ENCODE data around the gene CABP4.

The CABP4 gene

DNA sequence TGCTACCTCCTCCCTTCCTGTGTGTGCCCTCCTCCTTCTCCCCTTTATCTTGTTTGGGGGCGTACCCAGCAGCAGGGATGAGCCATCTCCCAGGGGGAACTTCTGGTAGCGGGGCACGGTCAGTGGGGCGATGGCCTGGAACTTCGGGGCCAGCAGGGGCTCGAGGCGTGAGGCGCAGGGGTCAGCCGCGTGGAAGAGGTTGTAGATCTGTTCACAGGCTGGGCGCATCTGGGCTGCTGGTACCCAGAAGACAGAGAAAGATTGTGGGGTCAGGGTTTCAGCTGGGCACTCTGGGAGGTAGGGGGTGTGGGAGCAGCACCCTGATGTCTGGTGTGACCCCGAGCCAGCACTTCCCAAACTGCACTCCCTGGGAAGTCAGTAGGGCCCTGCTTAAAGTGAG, 41.0 kb downstream of the CABP4 start:
- no peak for DNase-seq (ENCODE audit: low read depth in 2 of 2)

DNA sequence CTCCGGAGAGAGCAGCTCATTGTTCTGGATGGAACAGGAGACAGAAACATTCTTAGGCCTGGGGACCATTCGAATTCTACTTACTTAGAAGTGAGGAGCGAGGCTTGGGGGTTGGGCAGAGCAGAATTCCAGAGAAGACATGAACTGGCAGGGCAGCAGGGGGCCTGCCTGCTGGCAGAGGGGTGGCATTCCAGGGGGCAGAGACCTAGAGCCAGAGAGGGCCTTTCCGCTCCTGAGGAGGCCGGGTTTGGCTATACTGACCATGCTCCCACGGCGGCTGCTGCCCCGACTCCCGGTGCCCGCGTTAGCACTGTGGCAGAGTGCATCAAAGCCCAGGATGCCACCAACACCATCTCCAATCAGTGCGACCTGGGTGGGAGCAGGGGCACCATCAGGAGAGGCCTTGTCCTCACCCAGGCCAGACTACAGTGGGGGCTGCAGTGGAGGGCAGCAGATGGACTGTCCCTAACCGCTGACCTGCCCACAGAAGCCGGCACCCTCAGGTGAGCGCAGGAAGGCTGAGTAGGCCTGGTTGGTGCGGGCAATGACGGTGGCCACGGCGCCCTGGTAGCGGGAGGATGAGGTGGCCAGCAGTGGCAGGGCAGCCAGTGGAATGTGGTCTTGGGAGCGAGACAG, 42.6 kb downstream of the CABP4 start:
- no peak for DNase-seq (ENCODE audit: low read depth in 2 of 2)

DNA sequence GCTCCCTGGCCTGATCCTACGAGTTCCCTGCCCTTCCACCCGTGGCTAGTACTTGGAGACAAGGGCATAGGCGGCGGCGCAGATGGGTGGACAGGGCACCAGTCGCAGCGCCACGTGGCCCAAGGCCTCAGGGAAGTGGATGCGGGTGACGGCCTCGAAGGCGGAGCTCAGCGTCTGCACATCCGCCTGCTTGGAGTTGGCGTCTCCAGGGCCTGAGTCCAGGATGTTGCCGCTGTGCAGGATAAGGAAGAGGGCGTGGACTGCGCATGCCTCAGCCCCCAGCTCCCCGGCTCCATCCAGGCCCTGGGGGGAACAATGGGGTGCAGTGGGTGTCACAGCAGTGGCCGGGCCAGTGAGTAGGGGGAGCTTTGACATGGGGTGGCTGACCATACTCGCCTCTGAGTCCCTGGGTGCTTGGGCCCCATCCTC, 43.4 kb downstream of the CABP4 start:
- DNase-seq (ENCODE audit: low read depth in 2 of 2): no peak

DNA sequence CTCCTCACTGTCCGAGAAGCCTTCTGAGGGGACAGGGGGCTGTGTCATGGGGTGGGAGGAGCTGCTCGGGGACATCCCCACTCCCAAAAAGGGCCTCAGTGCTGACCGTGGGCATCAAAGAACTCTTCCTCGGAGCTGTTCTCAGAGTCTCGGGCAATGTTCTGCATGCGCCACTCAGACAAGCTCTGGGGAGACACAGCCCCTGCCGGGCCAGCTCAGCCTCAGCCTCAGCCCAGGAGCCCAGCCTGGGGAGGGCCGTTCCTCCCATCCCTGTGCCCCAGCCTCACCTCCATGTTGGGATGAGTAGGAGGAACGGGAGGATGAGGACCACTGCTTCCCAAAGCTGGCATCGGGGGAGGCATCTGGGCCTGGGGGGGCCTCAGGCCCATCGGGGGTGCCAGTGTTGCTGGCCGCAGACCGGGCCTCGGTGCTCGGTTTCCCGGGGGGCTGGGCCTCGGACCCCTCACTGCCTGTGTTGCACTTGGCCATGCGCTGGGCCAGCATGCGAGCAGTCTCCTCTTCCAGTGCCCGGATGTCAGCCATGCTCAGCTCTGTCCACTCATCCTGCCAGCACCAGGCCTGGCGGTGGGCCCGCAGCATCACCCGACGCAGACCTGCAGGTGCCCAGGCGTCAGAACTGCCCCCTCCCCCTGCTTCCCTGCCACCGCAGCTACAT, 44.8 kb downstream of the CABP4 start:
- DNase-seq (ENCODE audit: low read depth in 2 of 2): no peak

DNA sequence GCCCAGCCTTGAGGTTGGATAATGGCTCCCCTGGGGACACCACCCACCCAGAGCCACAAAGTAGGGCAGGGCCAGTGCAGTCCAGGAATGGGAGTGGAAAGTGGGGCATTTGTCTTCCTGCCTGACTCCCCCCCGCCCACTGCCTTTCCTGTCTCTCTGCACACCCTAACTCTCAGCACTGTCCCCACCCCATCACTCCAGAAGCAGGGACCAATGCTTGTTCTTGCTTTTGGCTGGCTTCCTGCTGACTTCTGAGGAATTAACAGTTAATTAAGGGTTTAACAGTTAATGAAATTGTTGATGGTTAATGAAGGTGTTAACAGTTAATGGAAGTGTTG, 45.3 kb downstream of the CABP4 start:
- DNase-seq (ENCODE audit: low read depth in 2 of 2): no peak

DNA sequence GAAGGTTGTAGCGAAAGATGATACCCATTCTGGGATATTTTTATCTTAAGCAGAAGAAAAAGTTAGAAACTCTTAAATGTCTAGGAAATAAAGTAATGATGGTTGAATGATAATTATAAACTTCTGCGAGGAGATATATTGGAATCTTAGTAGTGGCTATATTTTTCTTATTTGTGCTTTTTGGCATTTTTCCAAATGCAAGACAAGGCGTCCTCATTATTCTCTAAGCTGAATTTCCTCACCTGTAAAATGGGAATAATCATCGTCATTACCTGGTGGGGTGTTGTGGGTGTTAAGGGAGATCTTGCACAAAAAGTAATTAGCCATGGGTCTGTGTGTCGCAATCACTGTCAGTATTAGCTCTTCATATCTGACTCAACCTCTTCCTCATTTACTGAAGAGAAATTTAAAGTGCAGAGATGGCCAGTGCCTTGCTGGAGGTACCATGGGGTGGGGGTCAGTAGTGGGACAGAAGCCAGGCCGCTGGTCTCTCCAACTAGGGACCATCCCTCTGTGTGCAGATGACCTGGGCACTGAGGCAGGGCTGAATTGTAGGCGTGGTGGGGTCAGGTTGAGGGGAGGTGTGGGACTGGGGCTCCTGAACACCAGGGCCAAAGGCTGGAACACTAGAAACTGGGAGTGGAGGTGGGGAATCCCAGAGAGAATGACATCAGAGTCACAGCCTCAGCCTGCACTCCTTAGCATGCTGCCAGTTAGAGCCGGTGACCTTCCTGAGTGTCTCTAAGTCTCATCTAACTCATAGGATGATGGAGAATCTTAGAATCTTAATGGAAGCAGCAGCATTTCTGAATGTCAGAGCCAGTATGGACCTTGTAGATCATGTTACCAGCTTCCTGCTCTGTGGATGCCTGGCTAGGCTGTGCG, 45.9 kb downstream of the CABP4 start:
- DNase-seq (ENCODE audit: low read depth in 2 of 2): no peak

DNA sequence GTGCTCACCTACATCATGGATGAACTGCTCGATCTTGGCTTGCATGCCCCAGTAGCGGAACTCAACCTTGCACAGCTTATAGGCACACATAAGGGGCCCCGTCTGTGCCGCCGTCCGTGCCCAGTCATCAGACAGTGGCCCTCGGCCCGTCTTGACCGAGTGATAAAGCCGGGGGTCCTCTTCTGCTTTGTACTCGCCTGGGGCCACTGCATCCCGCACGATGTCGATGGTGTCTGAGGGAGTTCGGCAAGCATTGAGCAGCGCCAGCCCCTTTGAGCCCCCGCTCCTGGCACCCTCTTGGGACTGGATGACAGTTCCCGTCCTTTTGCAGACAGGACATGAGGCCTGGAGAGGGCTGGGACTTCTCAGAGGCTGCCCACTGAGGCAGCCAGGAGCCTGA, 46.7 kb downstream of the CABP4 start:
- DNase-seq (ENCODE audit: low read depth in 2 of 2): no peak

DNA sequence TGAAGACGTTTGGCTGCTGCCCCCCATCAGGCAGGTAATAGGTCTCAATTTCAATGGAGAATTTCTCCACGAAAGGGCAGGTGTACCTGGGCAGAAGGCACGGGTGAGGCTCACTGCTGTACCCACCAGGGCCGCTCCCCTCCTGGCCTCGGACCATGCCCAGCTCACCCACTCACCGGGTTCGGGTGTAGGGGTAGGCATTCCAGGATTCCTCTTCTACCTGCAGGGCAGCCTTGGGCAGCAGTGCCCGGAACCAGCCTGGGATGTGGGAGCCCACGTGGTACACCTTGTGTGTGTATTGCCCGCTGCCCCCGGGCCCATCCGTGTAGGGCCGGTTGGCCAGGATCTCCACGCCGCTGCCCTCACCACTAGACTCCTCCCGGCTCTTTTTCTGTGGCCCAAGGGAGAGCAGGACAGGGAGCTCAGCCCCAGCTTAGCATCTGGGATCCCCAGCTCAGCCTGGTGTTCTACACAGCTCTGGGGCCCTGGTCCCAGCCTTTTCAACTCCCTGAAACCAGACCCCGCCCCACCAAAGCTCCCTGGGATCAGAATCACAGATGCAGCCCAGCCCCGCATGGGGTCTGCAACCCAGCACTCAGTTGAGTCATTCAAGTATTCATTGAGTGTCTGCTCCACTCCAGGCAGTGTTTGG, 47.3 kb downstream of the CABP4 start:
- DNase-seq (ENCODE audit: low read depth in 2 of 2): no peak

DNA sequence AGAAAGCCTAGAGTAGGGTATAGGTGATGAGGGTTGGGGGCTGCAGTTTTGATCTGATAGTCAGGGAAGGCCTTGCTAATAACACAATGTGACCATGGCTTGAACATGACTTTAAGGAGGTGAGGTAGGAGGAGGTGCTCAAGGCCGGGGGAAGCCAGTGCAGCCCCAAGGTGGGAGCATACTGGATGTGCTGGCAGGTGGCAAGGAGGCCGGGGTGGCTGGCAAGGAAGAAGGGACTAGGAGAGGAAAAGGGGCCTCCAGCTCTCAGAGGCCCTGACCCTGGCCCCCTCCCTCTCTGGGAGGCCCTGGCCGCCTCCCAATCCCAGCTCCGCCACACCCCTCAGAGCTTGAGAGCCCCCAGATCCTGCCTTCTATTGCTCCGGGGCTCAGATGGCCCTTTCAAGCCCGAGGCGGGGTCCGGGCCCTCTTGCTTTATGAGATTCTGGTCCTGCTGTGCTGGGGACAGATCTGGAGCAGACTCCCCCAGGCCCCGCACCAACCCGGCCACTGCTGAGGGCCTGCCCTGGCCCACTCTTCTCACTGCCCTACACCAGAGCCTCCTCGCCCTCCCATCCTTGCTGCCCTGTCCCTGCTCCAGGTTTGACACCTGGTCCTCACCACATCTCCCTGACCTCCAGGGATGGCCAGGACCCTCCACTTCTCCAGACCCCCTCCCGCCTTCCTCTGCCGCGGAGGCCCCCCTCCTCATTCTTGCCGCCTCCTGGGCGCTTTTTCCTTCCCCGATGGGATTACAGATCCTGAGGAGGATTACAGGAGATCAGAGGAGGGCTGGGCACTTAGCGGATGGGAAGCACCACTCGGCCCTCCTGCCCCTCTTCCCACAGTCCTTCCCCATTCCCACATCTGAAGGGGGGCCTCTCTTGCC, 48.2 kb downstream of the CABP4 start:
- DNase-seq (ENCODE audit: low read depth in 2 of 2): no peak

DNA sequence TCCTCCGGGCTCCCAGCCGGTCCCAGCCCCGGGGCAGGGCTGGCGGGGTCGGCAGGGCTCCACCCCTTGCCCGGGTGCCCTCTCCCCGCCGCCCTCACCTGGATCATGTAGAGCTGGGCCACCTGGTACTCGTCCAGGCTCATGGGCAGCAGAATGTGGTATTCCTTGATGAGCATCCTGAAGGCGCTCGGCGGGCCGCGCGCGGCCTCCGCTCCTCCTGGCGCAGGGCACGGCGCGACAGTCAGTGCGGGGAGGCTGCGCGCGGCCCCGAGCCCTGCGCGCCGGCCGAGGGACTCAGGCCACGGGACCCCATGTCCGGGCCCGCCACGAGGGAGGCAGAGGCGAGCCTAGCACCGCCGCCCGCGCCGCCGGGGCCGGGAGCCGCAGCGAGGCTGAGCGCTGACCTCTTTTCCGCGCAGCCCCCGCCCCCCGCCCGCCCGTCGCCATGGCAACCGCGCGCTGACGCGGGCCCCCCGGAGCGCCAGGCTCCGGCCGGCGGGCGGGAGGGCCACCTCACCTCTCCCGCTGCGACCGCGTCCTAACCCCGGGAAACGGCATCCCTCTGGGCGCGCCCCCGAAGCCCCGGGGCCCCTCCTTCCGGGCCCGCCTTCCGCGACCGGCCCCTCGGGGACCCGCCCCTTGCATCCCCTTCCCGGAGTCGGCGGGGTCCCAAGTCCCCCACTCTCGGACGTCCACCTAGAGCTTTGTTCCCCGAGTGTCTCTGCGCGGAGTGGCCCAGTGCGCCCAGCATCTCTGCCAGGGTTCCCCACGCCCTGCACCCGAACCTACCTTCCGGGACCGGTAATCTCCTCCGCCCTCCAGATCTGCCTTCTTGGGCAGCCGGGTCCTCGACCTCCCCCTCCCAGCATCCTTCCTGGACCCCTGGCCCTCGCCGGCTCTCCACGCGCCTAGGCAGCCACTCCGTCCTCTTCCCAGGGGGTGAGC, 49.1 kb downstream of the CABP4 start:
- peak in 1 of 2 donors; percentile 44 for DNase-seq (ENCODE audit: low read depth in 2 of 2)

DNA sequence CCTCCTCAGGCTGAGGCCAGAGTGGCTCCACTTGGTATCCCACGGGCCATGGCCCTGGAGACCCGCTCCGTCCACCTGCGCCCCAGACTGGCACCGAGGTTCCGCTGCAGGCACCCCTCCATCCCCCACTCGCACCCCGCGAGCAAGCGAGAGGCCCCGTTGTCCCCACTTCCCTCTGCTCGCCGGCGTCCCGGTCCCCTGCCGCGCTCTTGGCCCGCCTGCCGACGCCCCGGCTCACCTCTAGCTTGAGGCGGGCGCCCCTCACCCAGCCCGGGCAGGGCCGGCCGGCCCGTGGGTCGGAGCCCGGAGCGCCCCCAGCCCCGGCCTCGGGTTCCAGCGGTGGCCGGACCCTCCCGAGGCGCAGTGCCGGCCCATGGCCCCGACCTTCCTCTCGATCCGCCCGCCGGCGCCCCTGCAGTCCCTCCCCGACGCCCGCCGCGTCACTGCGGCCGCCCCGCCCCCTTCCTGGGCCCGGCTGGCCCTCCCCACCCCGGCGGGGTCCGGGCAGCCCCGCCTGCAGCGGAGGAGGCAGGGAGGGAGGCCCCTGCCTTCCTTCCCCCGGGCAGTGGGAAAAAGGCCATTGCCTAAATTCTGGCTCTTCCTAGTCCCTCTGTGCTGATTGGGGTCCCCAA, 49.9 kb downstream of the CABP4 start, which contains the start of gene PITPNM1:
PITPNM1 (minus strand) TSS at position 414 of the 632 bp plus-strand sequence. CDS start 1,183 bp downstream, outside the sequence.
- peak; percentile 10 to 73 for DNase-seq (ENCODE audit: low read depth in 2 of 2)

DNA sequence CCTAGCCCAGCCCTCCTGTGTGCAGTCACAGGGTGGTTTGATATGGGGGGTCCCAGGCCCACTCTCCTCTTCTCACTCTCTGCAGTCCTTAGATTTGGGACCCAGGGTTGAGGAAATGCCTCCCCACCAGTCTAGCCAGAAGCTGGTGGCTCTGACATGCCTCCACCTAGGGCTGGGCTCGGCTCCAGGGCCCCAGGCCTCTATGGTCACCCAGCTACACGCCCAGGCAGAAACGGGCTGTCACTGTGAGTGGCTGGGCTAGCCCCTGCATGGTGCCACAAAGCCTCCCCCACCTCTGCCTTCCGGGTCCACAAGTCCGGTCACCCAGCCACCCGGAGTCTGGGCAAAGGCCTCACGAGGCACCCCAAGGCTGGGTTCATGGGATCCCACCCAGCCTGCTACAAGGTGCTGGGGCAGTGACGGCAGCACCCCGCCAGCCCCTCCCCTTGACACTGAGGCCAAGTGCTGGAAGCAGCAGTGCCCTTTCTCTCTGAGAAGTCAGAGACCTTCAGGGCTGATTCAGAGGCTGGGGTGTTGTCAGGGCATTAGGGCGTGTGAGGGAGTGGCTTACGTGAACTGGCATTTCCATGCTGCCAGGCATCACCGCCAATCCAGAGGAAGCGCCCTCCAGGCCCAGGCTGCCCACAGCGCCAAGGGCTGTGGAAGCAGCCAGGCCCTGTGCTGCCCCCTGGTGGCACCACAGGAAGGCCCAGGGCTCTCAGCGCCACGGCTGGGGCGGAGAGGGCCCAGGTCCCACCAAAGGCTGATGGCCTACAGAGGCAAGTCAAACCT, 50.6 kb downstream of the CABP4 start:
- DNase-seq (ENCODE audit: low read depth in 2 of 2): peak; percentile 84 to 85

DNA sequence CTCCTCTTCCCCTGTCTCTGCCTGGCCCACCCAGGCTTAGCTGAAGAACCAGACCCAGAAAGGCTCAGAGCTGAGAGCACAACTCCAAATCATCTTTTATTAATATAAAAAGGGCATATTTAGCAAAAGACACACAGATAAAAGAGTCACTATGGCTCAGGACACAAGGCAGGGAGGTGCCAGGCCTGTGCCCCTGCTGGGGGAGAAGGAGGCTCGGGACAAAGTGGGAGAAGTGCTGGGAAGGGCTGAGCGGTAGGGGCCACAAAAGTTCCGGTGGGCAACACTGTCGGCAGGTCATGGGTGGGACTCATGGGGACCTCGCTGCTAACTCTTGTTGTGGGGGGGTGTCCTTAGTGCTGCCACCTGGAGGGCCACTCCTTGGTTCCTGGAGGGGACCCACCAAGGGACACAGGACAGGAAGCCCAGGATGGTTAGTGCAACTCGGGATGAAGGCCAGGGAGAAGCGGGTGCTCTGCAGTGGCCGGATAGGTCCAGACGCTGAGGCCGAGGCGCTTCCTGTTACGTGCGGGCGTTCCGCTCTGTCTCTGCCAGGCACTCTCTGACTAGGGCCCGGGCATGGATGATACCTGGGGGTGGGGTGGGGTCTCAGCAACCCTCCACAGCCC, 51.4 kb downstream of the CABP4 start:
- DNase-seq (ENCODE audit: low read depth in 2 of 2): no peak

DNA sequence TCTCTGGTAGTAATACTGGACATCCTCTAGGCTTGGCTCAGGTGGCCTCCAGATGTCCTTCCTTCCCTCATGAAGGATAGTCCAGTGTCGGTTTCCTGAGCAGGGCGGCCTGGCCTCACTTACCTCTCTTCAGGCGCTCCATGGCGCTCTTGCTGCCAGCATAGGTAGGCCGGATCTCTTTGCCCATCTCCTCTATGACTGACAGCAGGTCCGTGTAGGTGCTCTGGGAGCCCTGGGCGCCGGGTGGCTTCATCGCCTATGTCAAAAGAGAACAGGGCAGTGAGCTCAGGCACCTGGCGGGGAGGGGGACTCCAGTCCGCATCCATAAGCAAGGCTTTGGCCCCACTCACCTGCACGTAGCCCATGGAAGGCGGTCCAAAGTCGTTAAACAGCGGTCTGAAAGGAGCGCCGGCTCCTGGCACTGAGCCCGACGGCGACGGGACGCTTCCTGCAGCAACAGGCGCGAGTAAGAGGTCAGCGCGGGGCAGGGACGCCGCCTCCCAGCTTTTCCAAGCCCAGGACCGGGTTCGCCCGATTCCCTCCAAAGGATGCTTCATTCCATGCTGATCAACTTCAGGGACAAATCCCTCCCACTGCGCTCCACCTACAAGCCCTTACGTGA, 52.2 kb downstream of the CABP4 start:
- no peak for DNase-seq (ENCODE audit: low read depth in 2 of 2)

DNA sequence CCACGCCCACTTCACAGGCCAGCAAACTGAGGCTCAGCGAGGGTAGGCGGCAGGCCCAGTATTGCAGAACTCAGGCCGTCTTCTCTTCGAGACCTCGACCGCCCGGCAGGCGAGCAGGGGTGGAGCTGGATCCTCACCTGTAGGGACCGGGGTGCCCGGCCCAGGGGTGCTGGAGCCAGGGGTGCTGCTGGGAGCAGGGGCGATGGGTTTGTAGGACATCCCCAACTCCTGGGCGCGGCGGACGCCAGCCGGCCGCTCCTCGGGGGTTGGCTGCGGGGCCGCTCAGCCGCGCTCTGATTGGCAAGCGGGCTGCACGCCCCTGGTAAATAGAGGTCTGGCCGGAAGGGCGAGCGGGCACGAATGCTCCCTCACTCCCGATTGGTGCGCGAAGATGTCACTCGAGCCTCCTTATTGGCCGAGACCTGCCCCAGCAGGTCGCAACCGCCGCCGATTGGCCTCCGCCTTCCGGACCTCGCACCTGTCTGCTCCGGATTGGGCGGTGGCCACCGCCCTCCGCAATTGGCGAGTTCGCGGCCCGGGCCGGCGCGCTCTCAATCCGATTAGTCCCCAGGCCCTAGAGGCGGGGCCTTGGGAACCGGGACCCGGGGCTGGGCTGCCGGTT, 52.8 kb downstream of the CABP4 start, which contains the start of gene CDK2AP2:
CDK2AP2 (minus strand) TSS at position 299 of the 622 bp plus-strand sequence; CDS start at position 219, 80 bp downstream.
- DNase-seq (ENCODE audit: low read depth in 2 of 2): peak; percentile 93 to 98

DNA sequence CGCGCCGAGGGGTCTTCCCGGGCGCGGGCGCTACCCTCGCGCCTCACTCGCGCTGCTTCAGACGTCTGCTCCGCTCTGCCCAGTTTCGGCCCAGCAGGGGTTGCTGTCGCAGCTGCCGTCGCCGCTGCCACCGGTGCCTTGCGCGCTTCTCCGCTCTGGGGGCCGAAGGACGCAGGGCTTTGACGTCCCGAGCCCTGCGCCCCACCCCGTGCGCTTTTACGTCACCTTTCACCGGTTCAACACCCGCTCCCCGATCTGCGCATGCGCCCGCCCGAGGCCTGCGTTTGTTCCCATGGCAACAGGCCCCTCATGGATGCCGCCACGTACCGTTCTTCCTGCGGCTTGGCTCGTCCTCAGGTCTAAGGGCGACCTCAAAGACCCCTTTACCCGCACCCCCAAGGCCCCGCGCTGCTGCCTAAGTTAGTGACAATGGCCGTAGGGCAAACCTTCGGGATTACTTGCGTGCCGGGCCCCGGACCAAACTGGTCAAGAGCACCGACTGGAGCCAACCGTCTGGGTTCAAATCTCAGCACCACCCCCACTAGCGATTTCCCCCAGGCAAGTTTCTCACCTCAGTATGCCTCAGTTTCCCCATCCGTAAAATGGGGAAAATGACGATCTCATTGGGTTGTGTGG, 53.5 kb downstream of the CABP4 start:
- DNase-seq (ENCODE audit: low read depth in 2 of 2): peak; percentile 97 to 98

DNA sequence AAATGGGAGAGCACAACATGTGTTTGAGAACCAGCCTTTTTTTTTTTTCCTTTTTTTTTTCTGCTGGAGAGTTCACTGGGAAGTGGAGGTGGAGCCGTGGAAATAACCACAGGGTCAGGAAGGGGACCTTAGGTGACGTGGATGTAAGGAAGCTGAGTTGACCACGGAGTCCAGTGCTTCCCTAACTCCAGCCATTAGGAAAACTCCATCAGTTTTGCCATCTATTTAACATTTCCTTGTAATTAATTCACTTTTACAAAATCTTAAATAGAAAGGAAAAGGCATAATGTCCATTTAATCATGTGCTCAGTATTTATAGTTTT, 54.8 kb downstream of the CABP4 start:
- no peak for DNase-seq (ENCODE audit: low read depth in 2 of 2)
